CD4-positive, alpha-beta T cell (primary cell): ENCODE measurements around the gene GPSM1. TPM values are rescaled to one million over a fixed set of nuclear protein-coding genes. Genes with fewer than 3 reads are reported as not detected.

ENCODE experiments used
- ATAC-seq: fragments of 200-7000 bp; cut with Tn5 transposase; one replicate; pipeline ENCODE4 v1.10.0; 2022; ENCODE audit warnings: mild to moderate bottlenecking; ENCODE audit not compliant: poor library complexity
- CTCF ChIA-PET: fragments of 350-600 bp; sonication (Branson Sonifier 250); formaldehyde crosslinking; loops from one replicate; lab custom pipeline; 2021; ENCODE audit warnings: antibody characterized with exemption, inconsistent platforms; lab: Charles Lee
- POLR2A ChIA-PET: fragments of 350-600 bp; sonication (Branson Sonifier 250); formaldehyde crosslinking; loops from one replicate; lab custom pipeline; 2021; ENCODE audit warnings: antibody characterized with exemption, inconsistent platforms; lab: Charles Lee
- DNase-seq, 14 experiments: peaks; one replicate each; pipeline ENCODE4 v3.0.0-alpha.2; 2013 to 2020; ENCODE audit warnings: mixed read lengths in 2 of 14
- H3K27ac ChIP-seq, 2 donors: one replicate each; pipeline versions ENCODE4 v1.5.1 to v1.7.0; 2013; ENCODE audit warnings: low read length in 2 of 2, low read depth in 1 of 2, mild to moderate bottlenecking in 1 of 2
- H3K27me3 ChIP-seq, 2 experiments: 1 replicate in 1 of 2; 2 replicates in 1 of 2; pipeline versions ENCODE4 v1.6.1 to v1.7.0; 2013; ENCODE audit warnings: low read length in 2 of 2, control low read depth in 1 of 2, mild to moderate bottlenecking in 1 of 2, moderate library complexity in 1 of 2; ENCODE audit not compliant: insufficient read depth in 2 of 2, control insufficient read depth in 1 of 2
- H3K36me3 ChIP-seq: one replicate; pipeline ENCODE4 v1.6.1; 2013; ENCODE audit warnings: low read length, control low read depth; ENCODE audit not compliant: insufficient read depth
- H3K4me1 ChIP-seq: one replicate; pipeline ENCODE4 v1.6.1; 2013; ENCODE audit warnings: low read length, control low read depth; ENCODE audit not compliant: insufficient read depth
- H3K4me3 ChIP-seq: one replicate; pipeline ENCODE4 v1.5.1; 2013; ENCODE audit warnings: mild to moderate bottlenecking, low read length, moderate library complexity
- H3K9me3 ChIP-seq, 2 experiments: 1 replicate in 1 of 2; 2 replicates in 1 of 2; pipeline versions ENCODE4 v1.6.1 to v1.7.0; 2013; ENCODE audit warnings: low read length in 2 of 2, mild to moderate bottlenecking in 2 of 2, control low read depth in 1 of 2, moderate library complexity in 1 of 2; ENCODE audit not compliant: control insufficient read depth in 1 of 2, insufficient read depth in 1 of 2
- H3K27ac Mint-ChIP-seq: one replicate; pipeline ENCODE4 v1.8.0; 2020; ENCODE audit warnings: mixed read lengths
- H3K27me3 Mint-ChIP-seq: one replicate; pipeline ENCODE4 v1.8.0; 2021; ENCODE audit warnings: mixed read lengths
- H3K36me3 Mint-ChIP-seq: one replicate; pipeline ENCODE4 v1.8.0; 2021; ENCODE audit warnings: low read depth, mixed read lengths
- H3K4me1 Mint-ChIP-seq: one replicate; pipeline ENCODE4 v1.8.0; 2021; ENCODE audit warnings: low read depth, mixed read lengths
- H3K4me3 Mint-ChIP-seq: one replicate; pipeline ENCODE4 v1.8.0; 2020; ENCODE audit warnings: mild to moderate bottlenecking, mixed read lengths
- H3K9me3 Mint-ChIP-seq: one replicate; pipeline ENCODE4 v1.8.0; 2020; ENCODE audit warnings: mixed read lengths
- intact Hi-C, 2 experiments: fragments of 100-400 bp; cut with DNase I in 1 of 2; cut with micrococcal nuclease in 1 of 2; formaldehyde crosslinking; loops; one replicate each; pipeline versions ENCODE4 v1.15.1 to v1.9.0; 2023 to 2025; cut with DNase I, micrococcal nuclease
- total RNA-seq, 174 experiments: library from RNA in 2 of 174; stranded (reverse) in 2 of 174; gene quantifications; one replicate each; pipeline ENCODE4 v1.2.3 and lab custom pipeline; 2021 to 2026
- TF ChIP-seq, protein P1 (sequence below): fragments of 200-600 bp; IDR thresholded peaks from one replicate; pipeline ENCODE4 v1.8.0; 2022; ENCODE audit warnings: antibody characterized with exemption, mild to moderate bottlenecking

The GPSM1 gene
- total RNA-seq, 2 experiments from 2014 or later: 7.7 to 8.6 TPM

DNA sequence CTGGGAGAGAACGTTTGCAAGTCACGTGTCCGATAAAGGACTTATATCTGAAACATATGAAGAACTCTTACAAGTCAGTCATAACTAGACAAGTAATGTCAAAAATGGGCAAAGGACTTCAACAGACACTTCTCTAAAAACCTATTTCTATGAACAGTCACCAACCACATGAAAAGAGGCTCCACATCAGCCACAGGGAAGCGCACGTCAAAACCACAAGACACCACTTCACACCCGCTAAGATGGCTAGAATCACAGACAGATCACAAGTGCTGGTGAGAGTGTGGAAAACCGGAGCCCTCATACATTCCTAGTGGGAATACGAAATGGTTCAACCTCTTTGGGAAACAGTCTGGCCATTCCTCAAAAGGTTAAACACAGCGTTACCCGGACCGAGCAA lies 57.7 kb downstream of the GPSM1 start:
- TF ChIP-seq, protein P1, sequence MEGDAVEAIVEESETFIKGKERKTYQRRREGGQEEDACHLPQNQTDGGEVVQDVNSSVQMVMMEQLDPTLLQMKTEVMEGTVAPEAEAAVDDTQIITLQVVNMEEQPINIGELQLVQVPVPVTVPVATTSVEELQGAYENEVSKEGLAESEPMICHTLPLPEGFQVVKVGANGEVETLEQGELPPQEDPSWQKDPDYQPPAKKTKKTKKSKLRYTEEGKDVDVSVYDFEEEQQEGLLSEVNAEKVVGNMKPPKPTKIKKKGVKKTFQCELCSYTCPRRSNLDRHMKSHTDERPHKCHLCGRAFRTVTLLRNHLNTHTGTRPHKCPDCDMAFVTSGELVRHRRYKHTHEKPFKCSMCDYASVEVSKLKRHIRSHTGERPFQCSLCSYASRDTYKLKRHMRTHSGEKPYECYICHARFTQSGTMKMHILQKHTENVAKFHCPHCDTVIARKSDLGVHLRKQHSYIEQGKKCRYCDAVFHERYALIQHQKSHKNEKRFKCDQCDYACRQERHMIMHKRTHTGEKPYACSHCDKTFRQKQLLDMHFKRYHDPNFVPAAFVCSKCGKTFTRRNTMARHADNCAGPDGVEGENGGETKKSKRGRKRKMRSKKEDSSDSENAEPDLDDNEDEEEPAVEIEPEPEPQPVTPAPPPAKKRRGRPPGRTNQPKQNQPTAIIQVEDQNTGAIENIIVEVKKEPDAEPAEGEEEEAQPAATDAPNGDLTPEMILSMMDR: no peak
- H3K4me3 ChIP-seq: no peak overlapping the region
- H3K27ac Mint-ChIP-seq: peak overlapping the region; percentile 6
- peak; percentile 93 for ATAC-seq
- H3K4me1 ChIP-seq: peaks cover 22% of the 10 kb centered on the region
- no peaks in the 10 kb centered on the region for H3K27me3 ChIP-seq
- CTCF ChIA-PET: interaction anchor here (1.1 to 1.2 kb wide), 2 partner anchors 21 to 22 kb away, joined by 3 to 4 read pairs; no protein-coding TSS in a partner anchor
- peaks cover 55% of the 10 kb centered on the region for H3K36me3 Mint-ChIP-seq
- peak overlapping the region; percentile 8 for H3K4me3 Mint-ChIP-seq
- no peak overlapping the region for H3K27ac ChIP-seq
- peaks cover 18% of the 10 kb centered on the region for H3K4me1 Mint-ChIP-seq
- peak in 7 of 14 experiments; percentile 16 to 71 (median 37) for DNase-seq
- POLR2A ChIA-PET: no interaction called here
- intact Hi-C loops: no loop called here
- no peaks in the 10 kb centered on the region for H3K9me3 ChIP-seq
- no peaks in the 10 kb centered on the region for H3K27me3 Mint-ChIP-seq
- H3K36me3 ChIP-seq: peaks cover 61% of the 10 kb centered on the region
- H3K9me3 Mint-ChIP-seq: no peaks in the 10 kb centered on the region

DNA sequence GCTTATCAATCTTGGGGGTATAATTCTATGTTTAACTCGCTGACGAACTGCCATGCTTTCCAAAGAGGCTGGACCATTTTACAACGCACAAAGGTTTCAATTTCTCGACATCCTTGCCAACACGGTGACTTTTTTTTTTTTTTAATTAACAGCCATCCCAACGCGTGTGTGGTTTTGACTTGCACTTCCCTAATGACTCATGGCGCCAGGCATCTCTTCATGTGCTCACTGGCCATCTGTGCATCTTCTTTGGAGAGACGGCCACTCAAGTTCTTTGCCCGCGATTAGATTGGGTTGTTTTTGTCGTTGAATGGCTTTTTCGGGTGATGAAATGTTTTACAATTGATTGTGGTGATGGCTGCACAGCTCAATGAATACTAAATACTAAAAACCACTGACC lies 58.7 kb downstream of the GPSM1 start:
- no peaks in the 10 kb centered on the region for H3K27me3 ChIP-seq
- TF ChIP-seq, protein P1: no peak
- peaks cover 22% of the 10 kb centered on the region for H3K4me1 ChIP-seq
- H3K4me3 ChIP-seq: no peak overlapping the region
- H3K9me3 ChIP-seq: no peaks in the 10 kb centered on the region
- ChIA-PET CTCF (interaction anchor here (1.4 kb wide), 1 partner anchor 22 kb away, joined by 4 read pairs; the partner anchor contains the start of gene DNLZ), POLR2A (no interaction called here)
- ATAC-seq (no peak), DNase-seq (no peak)
- no peaks in the 10 kb centered on the region for H3K9me3 Mint-ChIP-seq
- H3K36me3 ChIP-seq: peaks cover 53% of the 10 kb centered on the region
- peaks cover 18% of the 10 kb centered on the region for H3K4me1 Mint-ChIP-seq
- no peak overlapping the region for H3K27ac ChIP-seq
- no peak overlapping the region for H3K4me3 Mint-ChIP-seq
- intact Hi-C loops: no loop called here
- no peaks in the 10 kb centered on the region for H3K27me3 Mint-ChIP-seq
- H3K27ac Mint-ChIP-seq: no peak overlapping the region
- H3K36me3 Mint-ChIP-seq: peaks cover 58% of the 10 kb centered on the region

DNA sequence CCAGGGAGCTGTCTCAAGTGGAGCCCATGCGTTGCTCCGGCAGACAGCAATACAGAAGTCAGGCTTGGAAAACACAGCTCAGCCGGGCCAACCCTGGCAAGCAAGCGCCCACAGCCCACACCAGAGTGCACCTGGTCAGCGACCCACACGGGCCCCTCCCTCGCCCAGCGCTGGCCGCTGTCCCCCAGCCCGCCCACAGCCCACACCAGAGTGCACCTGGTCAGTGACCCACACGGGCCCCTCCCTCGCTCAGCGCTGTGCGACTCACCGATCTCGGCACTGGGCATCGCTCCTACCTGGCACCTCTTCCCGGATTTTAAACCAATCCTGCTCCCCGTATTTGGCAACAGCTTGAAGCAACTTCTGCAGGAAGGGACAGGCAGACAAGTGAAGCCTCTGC lies 59.9 kb downstream of the GPSM1 start:
- ChIA-PET POLR2A (no interaction called here), CTCF (interaction anchor here (1.4 kb wide), 1 partner anchor 23 kb away, joined by 4 read pairs; the partner anchor contains the start of gene DNLZ)
- H3K4me3 Mint-ChIP-seq: no peak overlapping the region
- H3K9me3 Mint-ChIP-seq: no peaks in the 10 kb centered on the region
- Histone ChIP-seq H3K4me3 (no peak overlapping the region), H3K27ac (no peak overlapping the region), H3K9me3 (no peaks in the 10 kb centered on the region), H3K36me3 (peaks cover 56% of the 10 kb centered on the region), H3K27me3 (no peaks in the 10 kb centered on the region), H3K4me1 (peaks cover 22% of the 10 kb centered on the region)
- DNase-seq: no peak
- TF ChIP-seq, protein P1: no peak
- no peak overlapping the region for H3K27ac Mint-ChIP-seq
- H3K4me1 Mint-ChIP-seq: peaks cover 18% of the 10 kb centered on the region
- no peak for ATAC-seq
- peaks cover 69% of the 10 kb centered on the region for H3K36me3 Mint-ChIP-seq
- intact Hi-C loops: no loop called here
- H3K27me3 Mint-ChIP-seq: no peaks in the 10 kb centered on the region
